NCI-H2171 (cell line): ENCODE data around the gene GALNT10.

Source experiments
- DNase-seq: peaks from one replicate; lab custom pipeline; 2025; lab: John Stamatoyannopoulos, UW

The GALNT10 gene

GRCh38 chr5:154445422-154446194 lies 255.1 kb downstream of the GALNT10 start, which contains the start of gene SAP30L:
TSS of gene SAP30L (plus strand) at chr5:154445997. CDS start at chr5:154446605, 608 bp downstream.
- peak; percentile 67 for DNase-seq

- DNase-seq = no peak
Observed at GRCh38 chr5:154446195-154447088, 255.9 kb downstream of the GALNT10 start.

- no peak for DNase-seq
Observed at GRCh38 chr5:154447089-154447725, 256.7 kb downstream of the GALNT10 start.

GRCh38 chr5:154449786-154450185 lies 259.3 kb downstream of the GALNT10 start:
- no peak for DNase-seq

GRCh38 chr5:154451957-154452356 lies 261.4 kb downstream of the GALNT10 start:
- DNase-seq = no peak

GRCh38 chr5:154455585-154455984 lies 265.1 kb downstream of the GALNT10 start:
- DNase-seq = no peak

- no peak for DNase-seq
Observed at GRCh38 chr5:154456540-154456939, 266.0 kb downstream of the GALNT10 start.

- no peak for DNase-seq
Observed at GRCh38 chr5:154459015-154459414, 268.5 kb downstream of the GALNT10 start.

- DNase-seq = no peak
Observed at GRCh38 chr5:154460172-154460571, 269.6 kb downstream of the GALNT10 start.

GRCh38 chr5:154461531-154461930 lies 271.0 kb downstream of the GALNT10 start:
- DNase-seq = no peak

- DNase-seq = no peak
Observed at GRCh38 chr5:154464438-154464837, 273.9 kb downstream of the GALNT10 start.

- DNase-seq = no peak
Observed at GRCh38 chr5:154465169-154465568, 274.6 kb downstream of the GALNT10 start.

- DNase-seq = no peak
Observed at GRCh38 chr5:154466147-154466546, 275.6 kb downstream of the GALNT10 start.

- no peak for DNase-seq
Observed at GRCh38 chr5:154466671-154467070, 276.1 kb downstream of the GALNT10 start.

GRCh38 chr5:154467655-154468354 lies 277.3 kb downstream of the GALNT10 start:
- DNase-seq = peak; percentile 39

- no peak for DNase-seq
Observed at GRCh38 chr5:154470137-154470536, 279.6 kb downstream of the GALNT10 start.
